NCI-H748 (cell line): Measurements from ENCODE around the gene CCS.
"Not testable (repeated sequence)": the region's sequence is repeated elsewhere in the genome, so short reads cannot be mapped to it uniquely, and the experiment has no call there.

Experiments used
- DNase-seq: peaks from one replicate; lab custom pipeline; 2025; ENCODE audit not compliant: unreplicated experiment; lab: John Stamatoyannopoulos, UW

CCS gene

DNA sequence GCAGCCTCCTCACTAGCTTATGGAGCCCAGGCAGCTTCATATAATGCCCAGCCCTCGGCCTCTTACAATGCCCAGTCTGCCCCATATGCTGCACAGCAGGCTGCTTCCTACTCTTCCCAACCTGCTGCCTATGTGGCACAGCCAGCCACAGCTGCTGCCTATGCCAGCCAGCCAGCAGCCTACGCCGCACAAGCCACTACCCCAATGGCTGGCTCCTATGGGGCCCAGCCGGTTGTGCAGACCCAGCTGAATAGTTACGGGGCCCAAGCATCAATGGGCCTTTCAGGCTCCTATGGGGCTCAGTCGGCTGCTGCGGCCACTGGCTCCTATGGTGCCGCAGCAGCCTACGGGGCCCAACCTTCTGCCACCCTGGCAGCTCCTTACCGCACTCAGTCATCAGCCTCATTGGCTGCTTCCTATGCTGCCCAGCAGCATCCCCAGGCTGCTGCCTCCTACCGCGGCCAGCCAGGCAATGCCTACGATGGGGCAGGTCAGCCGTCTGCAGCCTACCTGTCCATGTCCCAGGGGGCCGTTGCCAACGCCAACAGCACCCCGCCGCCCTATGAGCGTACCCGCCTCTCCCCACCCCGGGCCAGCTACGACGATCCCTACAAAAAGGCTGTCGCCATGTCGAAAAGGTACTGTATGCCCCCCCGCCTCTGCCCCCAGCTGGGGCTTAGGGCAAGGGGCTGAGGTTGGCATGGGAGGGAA lies 32.2 kb downstream of the CCS start:
- no peak for DNase-seq

DNA sequence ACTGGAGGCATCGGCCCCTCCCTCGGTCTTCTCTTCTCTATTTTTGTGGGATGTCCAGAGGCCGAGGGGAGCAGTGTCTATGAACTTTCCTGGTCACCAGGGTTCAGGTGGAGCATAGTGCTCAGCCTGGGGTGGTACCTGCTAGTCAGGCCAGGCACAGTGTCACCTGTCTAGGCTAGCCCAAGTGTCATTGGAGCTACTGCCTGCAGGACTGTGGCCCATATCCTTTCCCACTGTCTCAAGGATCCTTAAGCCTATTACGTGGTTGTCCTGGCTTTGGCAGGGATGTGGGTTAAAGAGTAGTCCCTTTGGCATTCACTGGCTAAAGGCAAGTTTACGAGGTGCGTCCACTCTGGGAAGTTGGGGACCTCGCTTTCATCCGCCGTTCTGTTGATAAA lies 32.8 kb downstream of the CCS start:
- DNase-seq = no peak

DNA sequence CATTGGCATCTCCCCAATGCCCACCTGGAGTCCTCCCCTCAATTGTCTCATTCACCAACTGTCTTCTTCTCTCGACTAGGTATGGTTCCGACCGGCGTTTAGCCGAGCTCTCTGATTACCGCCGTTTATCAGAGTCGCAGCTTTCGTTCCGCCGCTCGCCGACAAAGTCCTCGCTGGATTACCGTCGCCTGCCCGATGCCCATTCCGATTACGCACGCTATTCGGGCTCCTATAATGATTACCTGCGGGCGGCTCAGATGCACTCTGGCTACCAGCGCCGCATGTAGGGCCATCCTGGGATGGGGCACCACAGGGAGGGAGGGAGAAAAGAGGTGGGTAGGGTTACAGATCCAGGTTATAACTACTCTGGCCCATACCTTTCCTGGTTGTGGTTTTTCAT lies 33.4 kb downstream of the CCS start:
- no peak for DNase-seq

- no peak for DNase-seq
Observed at GRCh38 chr11:66626926-66627325, 33.9 kb downstream of the CCS start.

DNA sequence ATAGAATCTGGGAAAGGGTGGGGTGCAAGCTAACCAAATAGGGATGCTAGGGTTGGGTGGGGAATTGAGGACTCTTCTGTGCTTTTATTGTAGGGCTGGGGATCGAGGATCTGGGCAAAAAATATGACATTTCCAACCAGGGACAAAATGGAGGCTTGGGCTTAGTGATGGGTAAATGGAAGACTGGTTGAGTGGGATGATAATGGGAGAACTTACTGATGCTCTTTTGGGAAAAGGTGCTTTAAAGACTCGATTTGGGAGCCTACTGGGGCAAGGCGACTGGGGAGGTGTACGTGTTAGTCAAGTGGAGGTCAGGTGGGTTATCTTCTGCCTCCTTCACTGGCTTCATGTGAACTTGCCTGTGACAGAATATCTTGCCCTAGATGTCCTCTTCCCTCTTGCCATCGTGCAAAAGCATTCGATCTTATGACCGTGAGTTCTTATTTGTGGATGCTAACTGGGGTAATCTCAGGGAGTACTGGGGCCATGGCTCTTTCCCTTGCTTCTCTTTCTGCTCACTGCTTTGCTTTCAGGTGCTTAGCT lies 35.1 kb downstream of the CCS start:
- DNase-seq = no peak

GRCh38 chr11:66629356-66629755 lies 36.4 kb downstream of the CCS start:
- no peak for DNase-seq

- DNase-seq = no peak
Observed at GRCh38 chr11:66631883-66632282, 38.9 kb downstream of the CCS start.

DNA sequence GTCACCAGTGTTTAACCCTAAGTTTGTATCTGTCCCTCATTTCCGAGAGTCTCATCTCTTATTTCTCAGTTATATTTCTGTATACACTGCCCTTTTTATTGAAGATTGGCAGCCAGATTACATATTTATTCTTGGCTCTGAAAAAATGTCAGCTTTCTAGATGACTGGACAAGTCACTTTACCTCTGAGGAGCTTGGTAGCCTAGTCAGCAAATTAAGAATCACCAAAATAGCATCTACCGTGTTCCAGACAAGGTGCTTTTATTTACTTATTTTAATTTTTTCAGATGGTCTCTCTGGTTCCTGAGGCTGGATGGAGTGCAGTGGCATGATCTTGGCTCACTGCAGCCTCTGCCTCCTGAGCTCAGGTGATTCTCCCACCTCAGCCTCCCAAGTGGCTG lies 40.0 kb downstream of the CCS start:
- no peak for DNase-seq

DNA sequence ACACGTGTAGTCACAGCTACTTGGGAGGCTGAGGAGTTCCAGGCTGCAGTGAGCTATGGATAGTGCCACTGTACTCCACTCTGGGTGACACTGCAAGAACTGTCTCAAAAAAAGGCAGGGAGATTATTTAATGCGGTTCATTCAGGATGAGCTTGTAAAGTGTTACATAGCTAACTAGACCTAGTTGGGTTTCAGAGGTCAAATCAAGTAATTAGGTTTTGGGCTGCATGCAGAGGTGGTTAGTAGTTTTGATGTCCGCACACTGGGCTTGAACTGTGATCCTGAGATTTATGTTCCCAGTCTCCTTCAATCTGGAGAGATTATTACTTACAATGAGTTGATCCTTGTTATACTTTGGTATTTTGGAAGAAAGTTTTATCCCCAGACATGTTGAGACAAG lies 43.4 kb downstream of the CCS start:
- no peak for DNase-seq

DNA sequence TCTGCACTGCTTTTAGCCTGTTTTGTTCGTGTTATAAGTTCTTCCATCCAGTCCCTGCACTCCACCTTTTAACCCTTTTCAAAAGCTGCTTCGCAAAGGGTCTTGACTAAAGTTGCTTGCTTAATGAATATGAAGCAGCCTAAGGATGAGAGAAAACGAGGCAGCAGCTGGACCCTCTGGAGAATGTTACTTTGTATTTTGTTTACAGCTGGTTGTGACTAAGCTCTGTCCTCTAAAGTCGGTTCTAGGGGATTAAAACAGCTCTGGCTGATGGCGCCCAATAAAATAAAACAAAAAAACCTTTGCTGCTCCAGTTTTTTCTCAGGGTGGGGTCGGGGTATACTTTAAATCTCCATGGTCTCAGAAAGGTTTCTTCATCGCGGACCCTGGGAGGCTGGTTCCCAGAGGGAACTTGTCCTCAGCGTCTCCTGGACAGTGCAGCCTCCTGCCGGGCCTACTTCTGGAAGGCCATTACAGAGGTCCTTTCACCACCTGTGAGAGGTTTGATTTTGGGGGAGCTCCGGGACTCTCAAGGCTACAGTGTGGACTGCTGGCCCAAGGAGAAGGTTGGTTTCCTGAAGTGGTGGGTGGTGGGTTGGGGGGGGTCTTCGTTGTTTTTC lies 44.7 kb downstream of the CCS start:
- peak; percentile 43 for DNase-seq

DNA sequence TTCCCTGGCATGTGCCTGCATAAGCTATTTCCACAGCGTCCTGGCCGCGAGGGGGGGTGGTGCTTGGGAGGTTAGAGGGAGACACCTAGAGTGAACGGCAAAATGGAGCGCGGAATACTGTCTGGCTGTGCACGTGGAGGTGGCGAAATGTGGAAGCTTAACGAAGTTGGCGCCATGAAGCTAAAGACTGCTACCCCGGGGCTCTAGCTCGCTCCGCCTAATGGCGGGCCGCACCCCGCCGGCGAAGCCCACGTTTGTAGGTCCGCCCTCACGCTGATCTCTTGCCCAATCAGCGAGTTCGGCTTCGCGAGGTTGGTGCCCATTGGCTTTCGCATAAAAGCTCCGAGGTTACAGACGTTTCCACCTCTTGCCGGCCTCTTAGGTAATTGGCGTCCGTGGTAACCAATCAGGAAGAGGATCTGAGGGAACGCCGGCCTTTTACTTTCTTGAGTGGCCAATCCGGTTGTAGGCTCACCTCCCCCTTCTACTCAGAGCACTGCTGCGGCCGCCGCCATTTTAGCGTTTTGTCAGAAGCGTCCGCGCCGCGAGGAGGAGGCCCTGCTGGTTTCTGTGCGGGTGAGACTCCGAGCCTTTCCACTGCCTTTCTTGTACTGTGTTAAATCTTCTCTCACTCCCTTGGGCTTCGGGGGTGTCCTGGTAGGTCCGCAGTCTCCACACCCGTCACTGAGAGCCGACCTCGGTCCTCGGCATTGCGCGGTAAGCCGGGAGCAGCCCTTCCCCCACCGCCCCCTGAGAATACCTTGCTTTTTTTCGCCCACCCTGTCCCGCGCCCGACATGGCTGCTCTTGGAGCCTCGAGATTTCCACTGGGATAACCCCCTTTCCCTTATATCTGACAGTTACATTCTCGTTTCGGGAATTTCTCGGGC lies 45.4 kb downstream of the CCS start, which contains the start of gene RBM4:
TSS of gene RBM4 (plus strand) at position 527 of the 889 bp plus-strand sequence. CDS start 1,009 bp downstream, outside the sequence.
- peak; percentile 100 for DNase-seq

DNA sequence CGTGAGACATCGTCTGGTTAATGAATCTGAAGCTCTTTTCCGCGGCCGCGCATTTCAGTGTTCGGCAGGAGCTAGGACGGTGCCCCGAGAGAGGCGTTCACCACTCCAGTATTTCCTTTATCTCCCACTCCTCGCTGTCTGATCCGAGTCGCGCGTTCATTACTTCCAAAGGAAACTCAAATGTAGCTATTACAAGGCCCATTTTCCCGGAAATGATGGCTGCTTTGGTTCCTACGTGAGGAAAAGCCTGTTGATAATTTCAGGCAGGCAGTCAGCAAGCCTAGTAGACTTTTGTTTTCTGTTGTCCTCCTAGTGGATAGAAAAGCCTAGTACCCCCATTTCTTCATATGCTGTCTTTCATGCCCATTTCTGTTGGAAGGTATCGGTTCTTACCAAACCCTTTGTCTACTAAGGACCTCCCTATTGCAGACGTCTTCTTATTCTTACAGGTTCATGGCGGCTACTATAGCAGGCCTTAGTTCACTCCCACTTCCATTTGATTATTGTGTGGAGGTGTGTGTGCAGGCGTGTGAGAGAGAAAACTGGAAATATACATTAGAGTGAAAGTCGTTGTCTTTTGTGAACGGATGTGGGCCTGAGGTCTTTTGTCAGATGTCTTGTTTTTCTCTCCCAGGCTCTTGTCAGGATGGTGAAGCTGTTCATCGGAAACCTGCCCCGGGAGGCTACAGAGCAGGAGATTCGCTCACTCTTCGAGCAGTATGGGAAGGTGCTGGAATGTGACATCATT lies 46.3 kb downstream of the CCS start:
- DNase-seq = peak; percentile 52

- DNase-seq = not testable (repeated sequence)
Observed at GRCh38 chr11:66639814-66640340, 46.9 kb downstream of the CCS start.

DNA sequence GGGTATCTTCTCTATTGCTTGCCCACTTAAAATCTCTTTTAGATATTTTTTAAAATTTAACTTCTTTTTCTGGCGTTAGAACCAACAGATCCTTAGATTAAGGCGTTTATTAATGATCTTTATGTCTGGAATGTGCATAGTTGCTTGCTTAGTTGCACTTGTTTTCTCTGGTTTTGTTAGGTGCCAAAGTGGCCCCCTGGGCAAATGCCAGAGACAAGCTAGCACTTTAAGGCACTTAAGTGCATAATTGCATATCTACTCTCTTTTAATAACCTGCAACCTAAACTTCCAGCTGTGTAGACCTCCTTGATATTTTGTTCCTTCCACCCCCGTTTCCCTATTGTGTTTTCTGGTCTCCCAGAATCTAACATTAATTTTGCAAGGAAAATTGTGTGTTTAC lies 48.8 kb downstream of the CCS start:
- no peak for DNase-seq

DNA sequence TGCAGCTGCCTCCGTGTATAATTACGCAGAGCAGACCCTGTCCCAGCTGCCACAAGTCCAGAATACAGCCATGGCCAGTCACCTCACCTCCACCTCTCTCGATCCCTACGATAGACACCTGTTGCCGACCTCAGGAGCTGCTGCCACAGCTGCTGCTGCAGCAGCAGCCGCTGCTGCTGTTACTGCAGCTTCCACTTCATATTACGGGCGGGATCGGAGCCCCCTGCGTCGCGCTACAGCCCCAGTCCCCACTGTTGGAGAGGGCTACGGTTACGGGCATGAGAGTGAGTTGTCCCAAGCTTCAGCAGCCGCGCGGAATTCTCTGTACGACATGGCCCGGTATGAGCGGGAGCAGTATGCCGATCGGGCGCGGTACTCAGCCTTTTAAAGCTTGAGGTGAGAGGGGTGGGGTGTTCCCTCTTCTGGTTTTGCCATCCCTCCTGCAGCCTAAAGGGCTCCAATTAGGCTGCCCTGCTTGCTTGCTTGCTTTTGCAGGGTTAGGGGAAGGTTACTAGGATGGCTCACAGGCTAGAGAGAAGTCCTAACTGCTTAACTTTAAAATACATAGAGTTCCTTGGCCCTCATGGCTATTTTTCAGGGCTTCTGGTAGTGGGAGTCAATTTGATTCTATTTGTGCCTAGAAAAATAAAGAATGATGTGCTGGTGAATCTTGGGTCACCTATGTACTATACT lies 50.9 kb downstream of the CCS start:
- no peak for DNase-seq

DNA sequence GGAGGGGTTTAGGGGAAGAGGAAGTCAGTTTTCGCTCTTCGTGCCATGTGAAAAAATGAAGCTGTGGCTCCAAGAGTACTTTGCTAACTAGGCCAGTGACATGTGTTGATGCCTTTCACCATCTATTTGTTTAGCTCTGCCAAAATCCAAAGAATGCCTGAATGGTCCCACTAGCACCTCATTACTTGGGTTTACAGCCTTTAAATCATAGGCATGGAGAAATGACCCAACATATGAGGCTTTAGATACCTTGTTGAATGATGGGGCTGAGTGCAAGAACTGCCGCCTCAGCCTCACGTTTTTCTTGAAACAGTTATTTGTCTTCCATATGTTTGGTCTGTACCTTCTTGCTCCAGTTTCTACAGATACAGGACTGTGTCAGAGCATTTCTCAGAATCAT lies 53.8 kb downstream of the CCS start:
- DNase-seq = no peak

- no peak for DNase-seq
Observed at GRCh38 chr11:66649903-66650302, 56.9 kb downstream of the CCS start.

DNA sequence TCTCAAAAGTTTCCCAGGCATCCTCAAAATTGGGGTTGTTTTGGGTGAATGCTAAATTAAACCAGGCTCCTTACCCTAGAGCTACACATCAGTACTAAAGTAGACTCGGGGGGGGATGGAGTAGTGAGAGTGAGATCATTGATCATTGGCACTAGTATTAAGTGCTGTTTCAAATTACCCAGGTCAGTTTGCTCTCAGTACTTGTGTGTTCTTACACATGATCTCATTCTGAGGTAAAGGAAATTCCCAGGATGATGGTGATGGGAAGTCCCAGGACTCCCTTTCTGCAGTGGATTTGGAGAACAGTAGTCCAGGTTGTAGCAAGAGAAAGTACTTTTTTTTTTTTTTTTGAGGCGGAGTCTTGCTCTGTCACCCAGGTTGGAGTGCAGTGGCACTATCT lies 58.0 kb downstream of the CCS start:
- DNase-seq = no peak

DNA sequence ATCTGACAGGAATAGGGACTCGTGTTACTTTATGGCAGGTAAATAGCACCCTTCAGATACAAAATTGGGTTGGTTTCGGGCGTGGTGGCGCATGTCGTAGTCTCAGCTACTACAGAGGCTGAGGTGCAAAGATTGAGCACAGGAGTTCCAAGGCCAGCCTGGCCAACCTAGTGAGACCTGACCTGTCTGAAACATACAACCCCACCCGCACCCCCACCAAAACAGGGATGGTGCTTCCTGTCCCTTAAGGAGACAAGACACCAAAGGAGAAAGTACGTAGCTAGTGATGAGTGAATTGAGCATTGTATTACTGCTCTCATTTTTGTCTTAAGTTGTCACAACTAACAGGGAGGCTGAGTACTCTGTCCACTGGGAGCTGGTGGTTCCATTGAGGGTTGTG lies 59.7 kb downstream of the CCS start:
- no peak for DNase-seq

DNA sequence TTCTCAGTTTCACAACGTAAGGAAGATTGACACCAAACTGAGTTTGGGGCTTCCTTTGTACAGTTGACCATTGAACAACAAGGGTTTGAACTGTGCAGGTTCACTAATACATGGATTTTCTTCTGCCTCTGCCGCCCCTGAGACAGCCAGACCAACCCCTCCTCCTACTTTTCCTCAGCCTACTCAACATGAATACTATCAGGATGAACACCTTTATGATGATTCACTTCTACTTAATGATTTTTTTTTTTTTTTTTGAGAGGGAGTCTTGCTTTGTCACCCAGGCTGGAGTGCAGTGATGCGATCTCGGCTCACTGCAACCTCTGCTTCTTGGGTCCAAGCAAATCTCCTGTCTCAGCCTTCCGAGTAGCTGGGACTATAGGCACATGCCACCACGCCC lies 60.1 kb downstream of the CCS start:
- no peak for DNase-seq
